Type B pancreatic cell (in vitro differentiated cells): ENCODE data around the gene DDX51. TPM values are rescaled to one million over a fixed set of nuclear protein-coding genes. Genes with fewer than 3 reads are reported as not detected.
A peak's percentile ranks its signal among the peaks of the same experiment; 100 is the strongest.
"Not testable (repeated sequence)": the region's sequence is repeated elsewhere in the genome, so short reads cannot be mapped to it uniquely, and the experiment has no call there.

ENCODE experiments used
- DNase-seq: peaks from one replicate; pipeline ENCODE4 v3.0.0; 2021; ENCODE audit warnings: mixed read lengths; ENCODE audit not compliant: unreplicated experiment; ENCODE audit errors: extremely low spot score
- H3K27ac Mint-ChIP-seq: 2 replicates; pipeline ENCODE4 v1.8.0; 2021; ENCODE audit warnings: mild to moderate bottlenecking, mixed read lengths
- H3K27me3 Mint-ChIP-seq: 2 replicates; pipeline ENCODE4 v1.8.0; 2021; ENCODE audit warnings: mixed read lengths
- H3K36me3 Mint-ChIP-seq: 2 replicates; pipeline ENCODE4 v1.8.0; 2021; ENCODE audit warnings: mixed read lengths
- H3K4me1 Mint-ChIP-seq: one replicate; pipeline ENCODE4 v1.8.0; 2021; ENCODE audit warnings: mixed read lengths; ENCODE audit not compliant: unreplicated experiment
- H3K4me3 Mint-ChIP-seq: 2 replicates; pipeline ENCODE4 v1.8.0; 2021; ENCODE audit warnings: mild to moderate bottlenecking, mixed read lengths
- H3K9me3 Mint-ChIP-seq: 2 replicates; pipeline ENCODE4 v1.8.0; 2021; ENCODE audit warnings: mixed read lengths
- CTCF ChIP-seq: fragments of 200-600 bp; sonication (generic); conservative IDR thresholded peaks from 2 replicates; pipeline ENCODE4 v1.5.0; 2021; ENCODE audit warnings: antibody characterized with exemption, mild to moderate bottlenecking
- total RNA-seq: library from RNA; stranded (reverse); gene quantifications from 2 replicates; pipeline ENCODE4 v1.2.1, GENCODE V29; 2021; ENCODE audit warnings: low replicate concordance

The DDX51 gene
- total RNA-seq, 1 donor from 2014 or later = 30.5 TPM

- Mint-ChIP-seq H3K4me3 (peak overlapping the region; percentile 41), H3K27me3 (no peaks in the 10 kb centered on the region), H3K36me3 (peaks cover 10% of the 10 kb centered on the region), H3K9me3 (no peaks in the 10 kb centered on the region), H3K4me1 (peaks cover 9% of the 10 kb centered on the region), H3K27ac (no peak overlapping the region)
- TF ChIP-seq CTCF = no peak
- no peak for DNase-seq
Measured at GRCh38 chr12:132140918-132141841, 2.9 kb downstream of the DDX51 start.

GRCh38 chr12:132140501-132140900 lies 3.6 kb downstream of the DDX51 start:
- DNase-seq = no peak
- Mint-ChIP-seq H3K27me3 (no peaks in the 10 kb centered on the region), H3K4me3 (no peak overlapping the region), H3K4me1 (peaks cover 4% of the 10 kb centered on the region), H3K9me3 (no peaks in the 10 kb centered on the region), H3K27ac (no peak overlapping the region), H3K36me3 (peaks cover 10% of the 10 kb centered on the region)
- no peak for TF ChIP-seq CTCF

GRCh38 chr12:132139912-132140311 lies 4.2 kb downstream of the DDX51 start:
- DNase-seq = no peak
- no peaks in the 10 kb centered on the region for H3K27me3 Mint-ChIP-seq
- no peaks in the 10 kb centered on the region for H3K9me3 Mint-ChIP-seq
- TF ChIP-seq CTCF = no peak
- H3K27ac Mint-ChIP-seq = no peak overlapping the region
- H3K4me3 Mint-ChIP-seq = no peak overlapping the region
- peaks cover 10% of the 10 kb centered on the region for H3K36me3 Mint-ChIP-seq
- peaks cover 4% of the 10 kb centered on the region for H3K4me1 Mint-ChIP-seq

- Mint-ChIP-seq H3K36me3 (peaks cover 10% of the 10 kb centered on the region), H3K27me3 (no peaks in the 10 kb centered on the region), H3K27ac (no peak overlapping the region), H3K9me3 (no peaks in the 10 kb centered on the region), H3K4me1 (peaks cover 4% of the 10 kb centered on the region), H3K4me3 (no peak overlapping the region)
- TF ChIP-seq CTCF = no peak
- DNase-seq = no peak
Measured at GRCh38 chr12:132138941-132139871, 4.9 kb downstream of the DDX51 start.

GRCh38 chr12:132137483-132138125 lies 6.5 kb downstream of the DDX51 start:
- H3K4me1 Mint-ChIP-seq = no peaks in the 10 kb centered on the region
- H3K36me3 Mint-ChIP-seq = peaks cover 7% of the 10 kb centered on the region
- DNase-seq = no peak
- H3K9me3 Mint-ChIP-seq = no peaks in the 10 kb centered on the region
- no peak overlapping the region for H3K27ac Mint-ChIP-seq
- no peak overlapping the region for H3K4me3 Mint-ChIP-seq
- TF ChIP-seq CTCF = no peak
- H3K27me3 Mint-ChIP-seq = no peaks in the 10 kb centered on the region

- H3K9me3 Mint-ChIP-seq, H3K4me3 Mint-ChIP-seq, H3K4me1 Mint-ChIP-seq, H3K27me3 Mint-ChIP-seq, DNase-seq: not testable (repeated sequence)
- Mint-ChIP-seq H3K36me3 (peaks cover 12% of the 10 kb centered on the region), H3K27ac (peak overlapping the region; percentile 57)
Measured at GRCh38 chr12:132136226-132136625, 7.9 kb downstream of the DDX51 start.

- not testable (repeated sequence) for DNase-seq, H3K9me3 Mint-ChIP-seq, H3K4me3 Mint-ChIP-seq, H3K27ac Mint-ChIP-seq, H3K27me3 Mint-ChIP-seq, H3K4me1 Mint-ChIP-seq
- peaks cover 12% of the 10 kb centered on the region for H3K36me3 Mint-ChIP-seq
Measured at GRCh38 chr12:132134653-132135183, 9.4 kb downstream of the DDX51 start.
